GM12864 (cell line): Measurements from ENCODE around the gene PEAK3.

Experiments
- DNase-seq: peaks from one replicate; pipeline ENCODE4 v3.0.0-alpha.2; 2011; ENCODE audit warnings: low read depth
- H3K4me3 ChIP-seq: 2 replicates; pipeline ENCODE4 v1.5.1; 2011; ENCODE audit warnings: mild to moderate bottlenecking, low read depth, low read length, control low read depth
- CTCF ChIP-seq: IDR thresholded peaks from 2 replicates; pipeline ENCODE4 v1.5.1; 2011; ENCODE audit warnings: low read depth, mild to moderate bottlenecking, moderate library complexity, low read length, control low read depth, inconsistent platforms; ENCODE audit errors: missing control alignments

PEAK3 gene

GRCh38 chr19:2229103-2230032 lies 52.6 kb downstream of the PEAK3 start:
- no peak for TF ChIP-seq CTCF
- no peak for DNase-seq
- no peak overlapping the region for H3K4me3 ChIP-seq

DNA sequence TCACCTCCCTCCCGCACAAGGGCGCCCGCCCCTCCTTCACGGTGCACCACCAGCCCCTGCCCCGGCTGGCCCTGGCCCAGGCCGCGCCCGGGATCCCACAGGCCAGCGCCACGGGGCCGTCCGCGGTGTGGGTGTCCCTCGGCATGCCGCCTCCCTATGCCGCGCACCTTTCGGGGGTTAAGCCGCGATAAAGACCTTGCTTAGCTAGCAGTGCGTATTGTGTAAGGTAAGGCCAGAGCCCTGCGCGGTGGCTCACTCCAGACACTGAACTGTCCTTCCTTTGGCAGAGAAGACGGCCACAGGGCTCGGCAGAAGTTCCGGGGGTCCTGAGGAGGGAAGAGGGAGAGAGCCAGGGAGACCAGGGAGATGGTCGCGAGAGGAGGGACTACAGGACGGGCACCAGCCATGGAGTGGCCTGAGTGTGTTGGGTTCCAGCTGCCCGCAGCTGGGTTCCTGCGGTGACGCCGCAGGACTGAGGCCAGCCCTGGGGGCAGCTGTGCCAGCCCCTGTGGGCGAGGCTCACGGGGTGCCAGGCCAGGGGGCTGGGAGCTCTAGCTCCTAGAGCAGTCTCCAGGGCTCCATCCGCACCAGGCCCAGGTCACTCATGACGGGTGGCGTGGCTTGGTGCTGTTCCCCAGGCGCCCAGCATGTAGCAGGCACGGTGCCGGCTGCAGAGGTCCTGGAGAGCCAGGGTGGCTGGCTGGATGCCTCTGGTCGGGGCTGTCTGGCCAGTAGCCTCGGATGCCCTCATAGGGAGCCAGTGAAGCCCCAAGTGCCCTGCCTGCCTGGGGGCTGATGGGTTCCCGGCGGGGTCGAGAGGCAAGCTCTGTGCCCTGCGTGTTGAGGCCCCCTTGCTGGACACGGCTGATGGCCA lies 53.6 kb downstream of the PEAK3 start:
- no peak for TF ChIP-seq CTCF
- H3K4me3 ChIP-seq, result no peak overlapping the region

DNA sequence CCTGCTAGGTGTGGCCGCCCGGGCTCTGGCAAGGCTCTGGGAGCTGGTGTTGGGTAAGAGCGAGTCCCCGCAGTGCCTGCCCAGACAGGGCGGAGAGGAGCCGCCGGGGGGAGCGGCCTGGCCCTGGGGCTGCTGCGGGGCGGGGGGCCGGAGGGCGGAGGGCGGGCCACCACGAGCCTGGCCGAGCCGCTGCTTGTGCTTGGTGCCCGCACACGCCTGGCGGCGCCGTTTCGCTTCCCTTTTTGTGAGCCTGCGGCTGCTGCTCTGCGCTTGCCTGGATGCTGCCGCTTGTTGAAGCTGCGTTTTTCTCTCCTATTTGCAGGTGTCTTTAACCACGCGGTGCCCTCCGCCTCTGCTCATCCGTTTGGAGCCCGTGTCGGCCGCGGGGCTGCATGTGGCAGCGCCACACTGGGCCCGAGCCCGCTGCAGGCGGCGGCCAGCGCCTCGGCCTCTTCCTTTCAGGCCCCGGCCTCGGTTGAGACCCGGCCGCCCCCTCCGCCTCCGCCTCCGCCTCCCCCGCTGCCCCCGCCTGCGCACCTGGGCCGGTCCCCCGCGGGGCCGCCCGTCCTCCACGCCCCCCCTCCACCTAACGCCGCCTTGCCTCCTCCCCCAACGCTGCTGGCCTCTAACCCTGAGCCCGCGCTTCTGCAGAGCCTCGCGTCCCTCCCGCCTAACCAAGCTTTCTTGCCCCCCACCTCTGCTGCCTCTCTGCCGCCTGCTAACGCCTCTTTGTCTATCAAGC lies 54.4 kb downstream of the PEAK3 start:
- peak; percentile 87 for DNase-seq
- TF ChIP-seq CTCF, result peak; percentile 33
- H3K4me3 ChIP-seq, result no peak overlapping the region

More for the DNA sequence above, 53.6 kb downstream of the PEAK3 start:
- DNase-seq, result no peak

- DNase-seq, result no peak
- TF ChIP-seq CTCF, result no peak
- H3K4me3 ChIP-seq, result no peak overlapping the region
These were observed 55.1 kb downstream of the PEAK3 start for GRCh38 chr19:2226840-2227360.

DNA sequence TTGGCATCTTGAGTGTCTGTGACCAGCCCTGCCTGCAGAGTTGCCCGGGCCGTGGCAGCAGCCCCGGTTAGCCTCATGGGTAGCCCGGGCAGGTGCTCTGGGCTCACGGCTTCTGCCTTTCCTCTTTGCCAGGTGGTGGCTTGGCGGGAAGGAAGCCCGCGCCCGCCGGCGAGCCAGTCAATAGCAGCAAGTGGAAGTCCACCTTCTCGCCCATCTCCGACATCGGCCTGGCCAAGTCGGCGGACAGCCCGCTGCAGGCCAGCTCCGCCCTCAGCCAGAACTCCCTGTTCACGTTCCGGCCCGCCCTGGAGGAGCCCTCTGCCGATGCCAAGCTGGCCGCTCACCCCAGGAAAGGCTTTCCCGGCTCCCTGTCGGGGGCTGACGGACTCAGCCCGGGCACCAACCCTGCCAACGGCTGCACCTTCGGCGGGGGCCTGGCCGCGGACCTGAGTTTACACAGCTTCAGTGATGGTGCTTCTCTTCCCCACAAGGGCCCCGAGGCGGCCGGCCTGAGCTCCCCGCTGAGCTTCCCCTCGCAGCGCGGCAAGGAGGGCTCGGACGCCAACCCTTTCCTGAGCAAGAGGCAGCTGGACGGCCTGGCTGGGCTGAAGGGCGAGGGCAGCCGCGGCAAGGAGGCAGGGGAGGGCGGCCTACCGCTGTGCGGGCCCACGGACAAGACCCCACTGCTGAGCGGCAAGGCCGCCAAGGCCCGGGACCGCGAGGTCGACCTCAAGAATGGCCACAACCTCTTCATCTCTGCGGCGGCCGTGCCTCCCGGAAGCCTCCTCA lies 55.7 kb downstream of the PEAK3 start:
- no peak for DNase-seq
- TF ChIP-seq CTCF, result no peak
- H3K4me3 ChIP-seq, result no peak overlapping the region
